Fibroblast of skin of right quadriceps (primary cell): Measurements from ENCODE around the gene KIF9.
"Not testable (repeated sequence)": the region's sequence is repeated elsewhere in the genome, so short reads cannot be mapped to it uniquely, and the experiment has no call there.

ENCODE experiments used
- DNase-seq: peaks from one replicate; pipeline ENCODE4 v3.0.0-alpha.2; 2013

KIF9 gene

DNA sequence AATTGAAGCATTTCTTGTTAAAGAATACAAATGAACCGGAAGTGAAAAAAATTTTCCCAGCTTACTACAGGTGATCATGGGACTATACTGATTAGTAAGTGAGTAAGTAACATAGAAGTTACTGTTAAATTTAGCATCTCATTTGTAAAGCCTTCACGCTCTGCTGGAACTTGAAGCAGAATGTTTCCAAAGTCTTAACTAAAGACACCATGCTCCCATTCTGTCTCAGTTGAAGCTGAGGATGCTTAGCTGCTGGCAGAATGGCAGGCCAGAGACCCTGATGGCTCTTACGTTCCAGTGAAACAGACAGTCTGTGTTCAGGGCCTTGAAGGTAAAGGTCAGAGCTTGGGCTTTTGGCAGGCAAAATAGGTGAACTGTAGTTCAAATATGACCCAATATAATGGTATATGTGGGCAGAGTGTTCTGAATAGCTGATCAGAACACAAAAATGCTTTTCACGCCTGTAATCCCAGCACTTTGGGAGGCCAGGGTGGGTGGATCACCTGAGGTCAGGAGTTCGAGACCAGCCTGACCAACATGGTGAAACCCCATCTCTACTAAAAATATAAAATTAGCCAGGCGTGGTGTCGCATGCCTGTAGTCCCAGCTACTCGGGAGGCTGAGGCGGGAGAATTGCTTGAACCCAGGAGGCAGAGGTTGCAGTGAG, 9.3 kb upstream of the KIF9 start:
- DNase-seq: not testable (repeated sequence)

DNA sequence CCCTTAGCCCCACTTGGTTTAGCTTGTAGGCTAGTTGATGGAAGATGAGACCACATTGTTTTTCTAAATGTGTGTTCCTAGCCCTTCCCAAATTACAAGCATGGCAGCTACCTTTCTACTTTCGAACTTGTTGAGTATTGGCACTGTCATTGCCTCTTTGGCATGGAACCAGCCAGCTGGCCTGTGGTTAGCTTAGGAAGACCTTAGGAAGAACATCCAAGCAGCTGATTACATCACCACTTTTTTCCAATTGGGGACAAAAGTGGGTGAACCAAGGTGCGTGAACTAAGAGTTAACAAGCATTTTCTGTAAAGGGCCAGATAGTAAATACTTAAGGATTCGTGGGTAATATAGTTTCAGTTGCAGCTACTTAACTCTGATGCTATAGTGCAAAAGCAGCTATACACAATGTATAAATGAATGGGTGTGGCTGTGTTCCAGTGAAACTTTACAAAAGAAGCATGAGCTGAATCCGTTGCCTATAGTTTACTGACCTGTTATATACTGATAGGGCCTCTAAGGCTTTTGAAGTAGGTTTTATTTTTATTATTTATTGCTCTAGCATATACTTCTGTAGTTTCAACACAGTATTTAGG, 8.7 kb upstream of the KIF9 start:
- no peak for DNase-seq

DNA sequence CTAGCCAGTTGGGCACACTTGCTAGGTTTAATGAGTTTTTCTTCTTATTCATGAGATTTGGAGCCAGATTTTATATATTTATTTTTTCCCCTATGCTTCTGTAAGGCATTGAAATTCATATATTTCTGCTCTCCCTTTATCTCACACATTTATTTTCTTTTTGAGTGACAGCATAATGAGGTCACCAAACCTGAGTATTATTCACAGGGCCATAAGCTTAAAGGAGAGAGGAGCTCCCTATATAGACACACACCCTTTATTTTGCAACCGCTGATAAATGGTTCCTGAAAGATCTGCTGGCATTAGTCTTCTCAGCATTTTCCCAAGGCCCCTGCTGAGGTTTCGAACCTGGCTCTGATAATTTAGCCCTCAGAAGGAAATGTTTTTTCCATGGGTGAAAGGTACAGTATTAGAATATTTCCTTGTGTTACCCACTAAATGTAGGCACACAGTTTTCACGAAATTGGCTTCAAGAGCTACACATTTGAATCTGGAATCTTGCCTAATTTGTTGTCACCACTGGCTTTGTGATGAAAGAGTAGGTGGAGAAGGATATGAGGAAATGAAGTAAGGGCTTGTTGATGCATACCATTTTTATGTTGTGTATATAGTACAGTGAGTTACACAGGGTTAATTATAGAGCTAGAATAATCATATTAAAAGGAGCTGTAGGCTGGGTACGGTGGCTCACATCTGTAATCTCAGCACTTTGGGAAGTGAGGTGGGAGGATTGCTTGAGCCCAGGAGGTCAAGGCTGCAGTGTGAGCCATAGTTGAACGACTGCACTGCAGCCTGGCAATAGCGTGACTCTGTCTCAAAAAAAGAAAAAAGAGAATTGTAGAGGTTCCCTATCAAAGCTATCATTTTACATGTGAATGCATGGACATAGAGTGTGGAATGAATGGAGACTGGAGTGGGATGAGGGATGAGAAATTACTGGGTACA, 6.6 kb upstream of the KIF9 start:
- DNase-seq: no peak

DNA sequence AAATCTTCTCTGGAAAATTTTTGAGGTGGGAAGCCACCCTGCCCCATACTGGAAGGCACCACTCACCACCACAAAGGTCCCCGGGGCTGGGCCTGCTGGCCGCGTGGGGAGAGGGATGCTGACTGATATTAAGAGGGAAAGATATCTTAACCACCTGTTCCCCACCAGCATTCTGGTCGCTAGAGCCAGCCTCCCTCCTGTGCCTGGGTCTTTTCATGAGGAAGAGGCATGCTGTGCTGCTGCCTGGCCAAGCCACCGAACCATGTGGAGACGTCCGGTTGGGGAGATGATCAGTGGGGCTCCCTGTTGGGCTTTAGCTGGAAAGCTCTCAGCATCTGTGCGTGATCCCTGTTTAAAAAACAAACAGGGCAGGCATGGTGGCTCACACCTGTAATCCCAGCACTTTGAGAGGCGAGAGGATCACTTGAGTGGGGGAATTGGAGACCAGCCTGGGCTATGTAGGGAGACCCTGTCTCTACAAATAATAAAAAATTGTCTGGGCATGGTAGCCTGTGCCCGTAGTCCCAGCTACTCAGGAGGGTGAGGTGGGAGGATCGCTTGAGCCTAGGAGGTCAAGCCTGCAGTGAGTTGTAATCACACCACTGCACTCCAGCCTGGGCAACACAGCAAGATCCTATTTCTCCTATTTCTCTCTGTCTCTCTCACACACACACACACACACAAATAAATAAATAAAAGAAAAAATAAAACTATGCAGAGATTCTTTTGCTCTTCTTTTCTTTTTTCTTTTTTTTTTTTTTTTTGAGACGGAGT, 1.2 kb upstream of the KIF9 start:
- DNase-seq: no peak

DNA sequence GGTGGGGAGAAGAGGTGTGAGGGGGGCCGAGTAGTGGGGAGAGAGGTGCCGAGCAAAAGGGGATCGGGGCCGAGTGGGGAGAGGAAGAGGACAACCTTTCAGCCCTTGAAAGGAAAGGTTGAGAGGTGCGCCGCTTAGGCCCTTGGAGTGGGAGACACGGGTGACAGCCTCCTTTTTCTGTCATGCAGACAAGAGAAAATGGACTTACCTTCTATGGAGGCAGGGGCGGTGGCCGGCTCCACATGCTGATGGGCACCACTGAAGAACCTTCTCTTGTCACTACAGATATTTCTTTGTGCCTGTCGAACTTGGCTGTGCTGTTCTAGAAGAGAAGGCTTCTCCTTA, 566 bp upstream of the KIF9 start:
- no peak for DNase-seq

DNA sequence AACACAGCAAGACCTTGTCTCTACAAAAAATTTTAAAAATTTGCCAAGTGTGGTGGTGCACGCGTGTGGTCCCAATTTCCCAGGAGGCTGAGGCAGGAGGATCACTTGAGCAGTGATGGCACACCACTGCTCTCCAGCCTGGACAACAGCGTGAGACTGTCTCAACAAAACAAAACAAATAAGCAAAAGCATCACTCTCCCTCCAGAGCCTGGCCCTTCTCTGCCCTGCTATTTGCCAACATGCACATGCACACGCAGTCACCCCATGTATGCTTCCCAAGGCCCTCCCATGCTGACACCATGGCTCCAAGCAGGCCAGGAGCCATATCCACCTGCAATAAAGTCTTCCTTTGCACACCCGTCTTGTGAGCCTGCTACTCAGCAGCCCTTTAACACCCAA, 2.1 kb downstream of the KIF9 start:
- DNase-seq: no peak

DNA sequence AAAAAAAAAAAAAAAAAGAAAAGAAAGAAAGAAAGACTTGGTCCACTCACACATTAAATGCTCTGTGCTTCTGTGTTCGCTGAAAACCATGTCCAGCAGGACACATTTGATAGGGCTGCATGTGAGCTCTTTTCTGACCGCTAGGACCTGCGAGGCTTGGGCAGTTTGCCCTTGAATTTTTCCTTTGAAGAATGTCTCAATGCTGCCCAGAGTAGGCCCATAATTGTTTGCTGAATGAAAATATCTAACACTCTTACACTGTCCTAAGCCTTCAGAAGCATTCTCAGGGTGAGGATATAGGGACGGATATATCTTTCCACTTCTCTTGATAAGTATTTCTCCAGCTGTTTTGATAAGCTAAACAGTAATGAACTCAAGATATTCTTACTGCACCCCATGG, 6.0 kb downstream of the KIF9 start:
- DNase-seq: no peak

DNA sequence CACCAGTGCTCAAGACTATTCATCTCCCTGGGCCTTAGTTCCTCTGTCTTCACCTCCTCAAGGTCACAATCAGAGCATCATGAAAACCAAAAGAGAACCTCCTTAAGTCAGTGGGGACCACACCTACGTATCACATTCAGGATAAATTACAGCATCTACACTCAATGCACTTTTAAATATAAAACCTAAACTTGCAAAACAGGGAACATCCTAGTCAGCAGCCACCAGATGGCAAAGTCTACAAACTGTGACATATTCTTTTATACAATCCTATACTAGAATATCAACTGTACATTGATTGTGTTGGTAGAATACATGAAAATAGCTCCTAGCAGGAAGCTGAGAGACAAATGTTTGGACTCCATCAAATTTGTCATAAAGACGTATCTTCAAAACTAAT, 7.9 kb downstream of the KIF9 start:
- DNase-seq: no peak

DNA sequence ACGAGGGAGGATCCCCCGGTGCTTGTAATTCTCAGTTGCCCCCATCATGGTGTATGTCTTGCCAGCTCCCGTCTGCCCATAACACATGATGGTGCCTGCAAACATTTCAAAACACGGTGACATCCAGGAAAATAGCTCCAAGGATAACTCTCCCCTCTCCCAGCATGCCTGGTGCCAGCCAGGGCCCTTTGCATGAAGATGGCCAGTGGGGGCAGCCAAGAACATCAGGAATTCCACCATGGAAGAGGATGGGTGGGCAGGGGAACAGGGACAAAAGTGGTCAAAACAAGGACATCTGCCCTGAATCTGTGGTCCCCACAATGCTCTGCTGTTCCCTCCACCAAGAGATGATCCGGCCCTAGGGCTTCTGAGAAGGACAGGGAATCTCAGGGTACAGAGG, 9.0 kb downstream of the KIF9 start:
- DNase-seq: no peak

DNA sequence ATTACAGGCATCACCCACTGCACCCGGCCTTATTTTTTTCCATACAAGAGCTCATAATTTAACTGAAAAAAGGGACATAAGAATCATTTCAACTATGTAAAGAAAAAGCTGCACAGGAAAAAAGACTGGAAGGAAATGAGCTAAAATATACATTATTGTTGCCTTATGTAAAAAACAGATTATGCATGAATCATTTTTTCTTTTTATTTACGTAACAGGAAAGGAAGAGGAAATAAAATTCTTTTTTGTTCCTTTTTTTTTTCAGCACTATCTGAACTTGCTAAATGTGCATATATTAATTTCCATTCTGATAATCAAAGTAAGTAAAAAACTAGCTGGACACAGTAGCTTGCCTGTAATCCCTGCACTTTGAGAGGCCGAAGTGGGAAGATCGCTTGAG, 12.1 kb downstream of the KIF9 start:
- DNase-seq: no peak

DNA sequence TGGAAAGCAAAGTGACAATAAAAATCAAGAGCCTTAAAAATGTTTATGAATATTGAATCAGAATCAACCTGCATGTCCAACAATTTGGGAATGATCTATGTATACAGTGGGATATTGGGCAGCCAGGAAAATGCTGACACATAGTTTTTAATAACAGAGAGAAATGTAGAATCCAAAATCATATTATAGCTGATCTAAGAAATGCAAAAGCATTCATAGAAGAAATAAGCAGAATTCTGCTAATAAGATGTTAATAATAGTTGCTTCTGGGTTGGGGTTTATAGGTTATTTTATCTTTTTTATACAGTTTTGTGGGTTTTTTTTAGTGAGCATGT, 15.1 kb downstream of the KIF9 start:
- no peak for DNase-seq

DNA sequence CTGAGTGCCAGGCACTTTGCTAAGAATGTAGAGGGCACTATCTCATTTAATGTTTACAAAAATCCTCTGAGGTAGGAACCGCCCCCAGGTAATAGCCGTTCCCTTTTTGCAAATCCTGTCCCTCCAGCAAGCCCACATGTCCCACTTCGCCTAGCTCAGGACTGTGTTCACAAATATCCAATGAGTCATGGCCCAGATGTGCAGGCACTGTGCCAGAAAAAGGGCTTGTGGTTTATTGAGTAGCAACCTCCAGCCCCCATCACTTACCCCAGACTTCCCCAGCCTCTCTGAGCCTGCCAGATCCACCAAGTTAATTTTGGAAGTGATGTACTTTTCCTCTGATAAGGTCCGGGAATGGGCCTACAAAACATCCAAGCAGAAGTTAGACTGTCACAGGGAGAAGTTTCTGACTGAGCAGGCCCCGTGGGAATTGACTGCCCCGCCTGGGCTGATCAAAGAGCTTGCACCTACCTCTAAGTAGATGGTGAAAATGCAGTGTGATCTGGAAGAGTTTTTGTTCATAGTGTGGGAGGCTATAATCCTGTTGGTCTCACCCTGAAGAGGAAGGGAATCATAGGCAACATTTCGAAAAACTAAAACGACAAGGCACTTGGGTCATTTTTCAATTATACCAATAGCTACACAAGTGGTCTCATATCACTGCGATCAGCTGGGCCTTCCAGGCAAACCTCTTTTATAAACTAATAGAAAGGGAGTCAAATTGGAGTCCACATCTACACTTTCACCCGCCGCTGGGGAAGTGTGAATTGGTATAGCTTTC, 15.7 kb downstream of the KIF9 start:
- DNase-seq: peak; percentile 96

DNA sequence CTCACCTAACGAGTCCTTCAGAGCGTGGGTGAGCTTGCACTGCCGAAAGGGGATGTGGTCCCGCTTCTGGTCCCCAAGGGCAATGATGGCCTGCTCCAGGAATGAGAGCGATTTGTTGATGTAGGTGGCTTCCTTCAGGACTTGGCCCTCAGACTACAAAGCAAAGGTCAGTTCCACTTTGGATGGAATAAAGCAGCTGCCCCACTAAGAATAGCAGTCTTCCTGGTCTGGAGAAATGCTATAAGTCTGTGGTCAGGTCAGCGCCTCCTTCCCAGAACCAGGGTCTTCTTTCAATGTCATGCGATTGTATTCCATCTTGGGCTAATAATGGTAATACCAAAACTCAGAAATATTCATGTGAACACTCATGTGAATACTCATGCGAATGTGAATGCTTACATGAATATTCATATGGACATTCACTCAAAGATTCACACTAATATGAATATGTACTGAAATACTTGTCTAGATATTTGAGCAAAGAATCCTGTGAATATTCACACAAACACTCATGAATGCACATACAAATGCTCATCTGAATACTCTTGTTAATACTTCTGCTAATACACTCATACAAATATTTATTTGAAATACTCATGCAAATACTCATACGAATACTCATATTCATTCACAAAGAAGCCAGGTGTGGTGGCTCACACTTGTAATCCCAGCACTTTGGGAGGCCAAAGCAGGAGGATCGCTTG, 16.7 kb downstream of the KIF9 start:
- no peak for DNase-seq

DNA sequence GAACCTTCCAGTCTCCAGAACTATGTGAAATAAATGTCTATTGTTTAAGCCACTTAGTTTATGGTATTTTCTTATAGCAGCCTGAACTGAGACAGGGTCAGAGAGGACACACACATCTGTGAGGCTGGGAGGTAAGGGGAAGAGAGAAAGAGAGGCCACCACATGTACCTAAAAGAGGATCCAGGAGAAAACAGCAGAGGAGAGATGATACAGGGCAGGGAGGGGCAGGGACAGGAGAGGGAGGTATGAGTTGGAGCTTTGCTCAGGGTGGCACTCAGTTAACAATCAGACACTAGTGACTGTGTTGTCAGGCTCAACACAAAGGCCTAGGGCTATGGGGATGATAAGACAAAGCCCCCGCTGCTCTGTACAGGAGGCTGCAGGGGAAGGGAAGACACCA, 17.6 kb downstream of the KIF9 start:
- DNase-seq: no peak

DNA sequence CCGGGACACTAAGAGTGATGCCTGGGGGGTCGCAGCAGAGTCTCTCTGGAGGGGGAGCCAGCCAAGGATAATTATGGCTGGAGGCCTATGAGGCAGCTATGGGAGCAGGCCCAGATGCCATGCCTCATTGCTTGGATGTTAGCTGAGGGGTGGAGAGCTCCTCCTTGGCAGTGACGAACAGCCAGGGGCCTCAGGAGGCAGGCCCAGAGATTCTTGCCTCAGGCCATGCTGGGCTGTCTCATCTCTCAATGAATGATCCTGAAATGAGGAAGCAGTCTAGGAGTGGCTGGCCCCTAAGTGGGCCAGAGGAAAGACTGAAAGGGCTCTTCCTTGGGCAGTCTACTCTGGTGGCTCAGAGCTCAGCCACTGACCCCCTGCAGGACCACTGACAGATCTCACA, 21.3 kb downstream of the KIF9 start:
- no peak for DNase-seq

DNA sequence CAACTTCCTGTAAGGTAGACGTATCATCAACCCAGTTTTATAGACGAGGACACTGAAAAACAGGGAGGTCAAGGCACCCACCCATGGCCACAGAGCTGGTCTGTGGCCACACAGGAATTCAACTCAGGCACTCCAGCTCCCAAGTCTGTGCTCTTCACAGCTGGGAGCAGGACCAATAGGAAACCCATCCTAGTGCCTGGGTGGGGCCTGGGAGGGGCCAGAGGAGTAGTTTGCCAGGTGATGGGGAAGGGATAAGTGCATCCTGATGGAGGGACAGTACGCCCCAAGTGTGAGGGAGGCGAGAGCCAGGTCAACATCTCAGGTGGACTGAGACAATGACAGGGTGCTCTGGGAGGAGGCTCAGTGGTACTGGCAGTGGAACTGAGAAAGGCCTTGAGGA, 22.0 kb downstream of the KIF9 start:
- DNase-seq: no peak

DNA sequence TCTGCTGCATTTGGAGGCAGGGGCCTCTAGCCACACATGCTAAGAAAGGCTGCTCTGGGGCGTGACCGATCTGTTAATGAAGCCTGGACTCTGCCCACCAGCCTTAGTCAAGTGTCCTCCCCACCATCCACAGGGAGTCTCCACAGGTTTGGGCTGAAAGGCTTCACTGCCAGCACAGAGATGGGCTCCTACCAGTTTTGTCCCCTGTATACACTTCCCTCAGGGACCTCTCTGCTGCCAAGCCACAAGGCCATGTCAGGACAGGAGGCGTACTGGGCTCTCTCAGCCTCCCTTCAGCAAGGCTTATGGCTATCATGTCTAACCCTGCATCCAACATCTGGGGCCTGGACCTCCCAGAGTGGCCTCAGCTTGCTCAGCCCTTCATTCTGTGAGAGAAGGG, 23.5 kb downstream of the KIF9 start:
- DNase-seq: no peak

DNA sequence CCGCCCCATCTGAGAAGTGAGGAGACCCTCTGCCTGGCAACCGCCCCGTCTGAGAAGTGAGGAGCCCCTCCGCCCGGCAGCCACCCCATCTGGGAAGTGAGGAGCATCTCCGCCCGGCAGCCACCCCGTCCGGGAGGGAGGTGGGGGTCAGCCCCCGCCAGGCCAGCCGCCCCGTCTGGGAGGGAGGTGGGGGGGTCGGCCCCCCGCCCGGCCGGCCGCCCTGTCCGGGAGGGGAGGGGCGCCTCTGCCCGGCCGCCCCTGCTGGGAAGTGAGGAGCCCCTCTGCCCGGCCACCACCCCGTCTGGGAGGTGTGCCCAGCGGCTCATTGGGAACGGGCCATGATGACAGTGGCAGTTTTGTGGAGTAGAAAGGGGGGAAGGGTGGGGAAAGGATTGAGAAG, 26.3 kb downstream of the KIF9 start:
- DNase-seq: not testable (repeated sequence)

DNA sequence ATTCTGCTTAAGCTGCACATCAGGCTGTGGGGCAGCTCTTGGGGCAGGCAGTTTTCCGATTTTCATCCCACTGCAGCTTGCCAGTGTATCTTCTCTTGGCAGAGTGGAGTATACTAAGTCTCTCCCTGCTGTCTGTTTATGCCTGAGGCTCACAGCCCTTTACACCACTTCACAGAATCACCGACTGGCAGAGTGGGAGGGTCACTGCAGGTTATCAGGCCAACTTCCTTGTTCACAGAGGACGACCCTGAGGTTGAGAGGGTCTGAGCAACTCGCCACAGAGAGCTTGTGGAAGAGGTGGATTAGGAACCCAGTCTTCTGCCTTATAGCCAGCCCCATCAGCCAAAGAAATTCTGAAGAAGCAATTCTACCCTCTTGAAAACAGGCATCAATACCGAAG, 30.9 kb downstream of the KIF9 start:
- DNase-seq: no peak

DNA sequence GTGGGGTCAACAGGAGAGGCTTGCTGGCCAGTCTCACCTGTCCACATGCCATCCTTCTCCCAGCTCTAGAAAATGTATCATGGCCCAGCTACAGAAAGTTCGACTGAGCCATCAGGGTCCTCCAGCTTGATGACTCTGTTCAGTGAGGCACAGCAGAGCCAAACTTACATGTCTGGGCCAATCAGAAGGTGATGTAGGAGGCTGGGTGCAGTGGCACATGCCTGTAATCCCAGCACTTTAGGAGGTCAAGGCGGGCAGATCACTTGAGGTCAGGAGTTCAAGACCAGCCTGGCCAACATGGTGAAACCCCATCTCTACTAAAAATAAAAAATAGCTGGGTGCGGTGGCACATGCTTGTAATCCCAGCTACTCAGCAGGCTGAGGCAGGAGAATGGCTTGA, 31.5 kb downstream of the KIF9 start:
- DNase-seq: not testable (repeated sequence)

DNA sequence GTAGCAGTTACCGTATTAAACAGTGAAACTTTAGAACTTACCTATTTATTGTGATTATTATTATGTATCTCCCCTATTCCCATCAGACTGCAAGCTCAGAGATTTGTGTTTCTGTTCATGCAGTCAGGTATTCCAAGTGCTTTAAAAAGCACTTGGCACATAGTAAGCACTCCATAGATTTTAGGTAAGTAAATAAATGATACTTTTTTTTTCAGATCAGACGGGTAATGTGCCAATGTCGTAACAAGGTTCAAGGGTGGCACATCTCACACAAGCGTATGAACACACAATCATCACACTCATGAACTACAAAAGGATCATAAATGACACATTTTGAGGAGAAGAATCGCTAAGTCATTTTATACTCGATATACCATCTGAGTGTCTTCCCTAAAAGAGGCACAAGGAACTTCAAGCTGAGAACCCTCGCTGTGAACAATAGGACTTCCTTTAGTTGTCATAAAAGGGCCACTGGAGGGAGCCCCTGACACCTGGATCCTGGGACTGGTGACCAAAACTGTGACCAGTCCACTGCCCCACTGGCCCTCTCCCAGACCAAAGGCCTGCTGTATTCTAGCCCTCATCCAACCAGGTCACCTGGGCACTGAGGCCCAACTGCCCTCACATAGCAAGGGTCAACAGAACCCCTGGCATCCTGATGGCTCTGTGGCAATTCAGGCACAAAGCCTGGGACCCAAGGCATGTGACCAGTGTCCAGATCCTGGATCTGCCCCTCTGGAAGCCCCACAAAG, 32.1 kb downstream of the KIF9 start:
- peak; percentile 15 for DNase-seq
